NCI-H2081 (cell line): ENCODE data around the gene FKBP8.
"Not testable (repeated sequence)": the region's sequence is repeated elsewhere in the genome, so short reads cannot be mapped to it uniquely, and the experiment has no call there.

Experiments
- DNase-seq, 2 experiments: peaks; one replicate each; lab custom pipeline; 2025; lab: John Stamatoyannopoulos, UW

FKBP8 gene

GRCh38 chr19:18542941-18543813 is at the start of gene FKBP8:
TSS of gene FKBP8 (minus strand) at chr19:18543573. CDS start at chr19:18541970, 1,603 bp downstream.
- DNase-seq, result peak; percentile 86 to 88

GRCh38 chr19:18592732-18593131 is 49.4 kb upstream of the FKBP8 start:
- not testable (repeated sequence) for DNase-seq

- DNase-seq, result no peak
Observed at GRCh38 chr19:18591735-18592385, 48.5 kb upstream of the FKBP8 start.

GRCh38 chr19:18590273-18591272 is 47.2 kb upstream of the FKBP8 start:
- DNase-seq, result no peak

GRCh38 chr19:18589380-18590272 is 46.3 kb upstream of the FKBP8 start:
- DNase-seq, result peak; percentile 58 to 68

GRCh38 chr19:18588611-18589379 is 45.4 kb upstream of the FKBP8 start, which contains the start of gene REX1BD:
TSS of gene REX1BD (plus strand) at chr19:18588798. CDS start at chr19:18588802, 4 bp downstream.
- peak; percentile 63 to 65 for DNase-seq

- no peak for DNase-seq
Observed at GRCh38 chr19:18587962-18588610, 44.7 kb upstream of the FKBP8 start.

GRCh38 chr19:18587561-18587960 is 44.2 kb upstream of the FKBP8 start:
- no peak for DNase-seq

- no peak for DNase-seq
Observed at GRCh38 chr19:18586306-18586705, 42.9 kb upstream of the FKBP8 start.

GRCh38 chr19:18580311-18580710 is 36.9 kb upstream of the FKBP8 start:
- DNase-seq, result no peak

- DNase-seq, result no peak
Observed at GRCh38 chr19:18577365-18577914, 34.1 kb upstream of the FKBP8 start.

GRCh38 chr19:18576383-18576782 is 33.0 kb upstream of the FKBP8 start:
- DNase-seq, result no peak

GRCh38 chr19:18574691-18575291 is 31.4 kb upstream of the FKBP8 start:
- no peak for DNase-seq

GRCh38 chr19:18571564-18572344 is 28.4 kb upstream of the FKBP8 start, which contains the start of gene UBA52:
TSS of gene UBA52 (plus strand) at chr19:18571857. CDS start at chr19:18573301, 1,444 bp downstream.
- peak; percentile 97 to 98 for DNase-seq

- no peak for DNase-seq
Observed at GRCh38 chr19:18568367-18568766, 25.0 kb upstream of the FKBP8 start.

- no peak for DNase-seq
Observed at GRCh38 chr19:18566953-18567352, 23.6 kb upstream of the FKBP8 start.

- DNase-seq, result no peak
Observed at GRCh38 chr19:18562086-18562485, 18.7 kb upstream of the FKBP8 start.

- DNase-seq, result no peak
Observed at GRCh38 chr19:18559685-18560084, 16.3 kb upstream of the FKBP8 start.
